OCI-LY1 (cell line): Measurements from ENCODE around the gene HMCES.

ENCODE experiments used
- H2AFZ ChIP-seq: fragments of 200-600 bp; sonication (generic), shearing (Covaris generic); 2 replicates; pipeline ENCODE4 v1.6.0; 2014; ENCODE audit warnings: antibody characterized with exemption, mild to moderate bottlenecking, low read length
- H3F3A ChIP-seq: fragments of 200-600 bp; sonication (generic), shearing (Covaris generic); 2 replicates; pipeline ENCODE4 v1.6.0; 2014; ENCODE audit warnings: mild to moderate bottlenecking, antibody characterized with exemption, low read length, moderate library complexity; ENCODE audit not compliant: insufficient read depth
- H3K27ac ChIP-seq: fragments of 200-600 bp; sonication (generic); 2 replicates; pipeline ENCODE4 v1.5.1; 2014; ENCODE audit warnings: low read length, mixed run types, mild to moderate bottlenecking, low read depth; ENCODE audit not compliant: poor library complexity, severe bottlenecking
- H3K27me3 ChIP-seq: fragments of 200-600 bp; sonication (generic); 2 replicates; pipeline ENCODE4 v1.6.0; 2014; ENCODE audit warnings: antibody characterized with exemption, mild to moderate bottlenecking, low read length, moderate library complexity; ENCODE audit not compliant: insufficient read depth
- H3K36me3 ChIP-seq: fragments of 200-600 bp; sonication (generic); 2 replicates; pipeline ENCODE4 v1.6.1; 2014; ENCODE audit warnings: mild to moderate bottlenecking, antibody characterized with exemption, low read length, moderate library complexity, mixed read lengths; ENCODE audit not compliant: insufficient read depth
- H3K4me1 ChIP-seq: fragments of 200-600 bp; sonication (generic); 2 replicates; pipeline ENCODE4 v1.5.1; 2014; ENCODE audit warnings: mild to moderate bottlenecking, low read length, moderate library complexity; ENCODE audit not compliant: insufficient read depth, severe bottlenecking
- H3K4me2 ChIP-seq: fragments of 200-600 bp; sonication (generic), shearing (Covaris generic); 2 replicates; pipeline ENCODE4 v1.6.1; 2014; ENCODE audit warnings: low read length
- H3K4me3 ChIP-seq: fragments of 200-600 bp; sonication (generic); 2 replicates; pipeline ENCODE4 v1.5.1; 2014; ENCODE audit warnings: low read length, low read depth, mild to moderate bottlenecking, mixed read lengths; ENCODE audit not compliant: poor library complexity, severe bottlenecking
- H3K79me2 ChIP-seq: fragments of 200-600 bp; shearing (Covaris generic); 2 replicates; pipeline ENCODE4 v1.6.1; 2016; ENCODE audit warnings: mixed run types, low read length, mixed read lengths; ENCODE audit not compliant: insufficient read depth
- H3K9ac ChIP-seq: fragments of 200-600 bp; sonication (generic), shearing (Covaris generic); 2 replicates; pipeline ENCODE4 v1.6.1; 2014; ENCODE audit warnings: mild to moderate bottlenecking, low read length, mixed read lengths
- H3K9me2 ChIP-seq: fragments of 200-600 bp; sonication (generic), shearing (Covaris generic); 2 replicates; pipeline ENCODE4 v1.6.1; 2014; ENCODE audit warnings: low read depth, mild to moderate bottlenecking, low read length, mixed read lengths
- H3K9me3 ChIP-seq: fragments of 200-600 bp; shearing (Covaris generic); 2 replicates; pipeline ENCODE4 v1.6.1; 2014; ENCODE audit warnings: low read length, mixed read lengths
- H4K20me1 ChIP-seq: fragments of 200-600 bp; sonication (generic), shearing (Covaris generic); 2 replicates; pipeline ENCODE4 v1.6.0; 2016; ENCODE audit warnings: mild to moderate bottlenecking, low read length; ENCODE audit not compliant: insufficient read depth
- EZH2 ChIP-seq: fragments of 200-600 bp; sonication (generic), shearing (Covaris generic); IDR thresholded peaks from 2 replicates; pipeline ENCODE4 v1.8.0; 2017; ENCODE audit warnings: borderline replicate concordance, mixed run types, mild to moderate bottlenecking, antibody characterized with exemption, low read length, moderate library complexity, mixed read lengths
- TF ChIP-seq, protein P1 (sequence below): fragments of 200-600 bp; sonication (generic), shearing (Covaris generic); IDR thresholded peaks from 2 replicates; pipeline ENCODE4 v1.5.1; 2017; ENCODE audit warnings: mild to moderate bottlenecking, antibody characterized with exemption, low read length, moderate library complexity, mixed read lengths

Gene HMCES

DNA sequence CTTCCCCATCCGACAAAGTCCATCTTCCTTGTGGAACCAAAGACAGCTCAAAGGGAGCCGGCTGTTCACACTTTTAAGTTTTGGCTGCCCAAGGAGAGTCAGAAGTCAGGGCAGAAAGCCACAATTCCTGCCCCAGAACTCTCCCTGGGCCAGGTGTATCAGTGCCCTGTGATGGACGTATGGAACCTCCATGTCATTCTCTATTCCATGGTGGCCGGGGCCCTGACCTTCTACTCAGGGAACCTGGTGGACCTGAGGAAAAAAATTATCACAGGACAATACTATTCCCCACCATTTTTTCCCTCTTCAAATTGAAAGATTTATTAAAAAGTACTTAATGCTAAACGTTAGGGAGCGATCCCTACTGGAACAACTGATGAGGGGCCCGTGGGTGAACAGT, 66.6 kb downstream of the HMCES start:
- Histone ChIP-seq H3K4me2 (no peak overlapping the region), H2AFZ (no peak overlapping the region)

DNA sequence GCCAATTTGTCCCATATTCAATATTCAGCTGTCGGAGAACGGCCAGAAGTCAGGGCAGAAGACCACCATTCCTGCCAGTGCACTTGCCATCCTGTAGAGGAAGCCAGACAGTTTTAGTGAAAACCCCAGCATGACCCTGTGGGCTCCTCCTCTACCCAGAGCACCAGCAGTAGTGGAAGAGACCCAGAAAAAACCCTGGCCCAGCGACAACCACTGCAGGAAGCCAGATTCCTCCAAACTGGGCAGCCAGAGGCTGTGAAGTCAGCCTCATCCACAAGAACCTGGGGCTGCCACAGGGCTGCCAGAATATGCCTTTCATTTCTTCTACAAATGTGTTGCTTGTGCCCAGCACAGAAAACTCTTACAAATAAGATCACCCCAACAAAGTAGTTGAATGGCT, 67.3 kb downstream of the HMCES start:
- Histone ChIP-seq H3K27ac (no peak overlapping the region), H2AFZ (no peak overlapping the region), H3K9ac (no peak overlapping the region), H4K20me1 (no peaks in the 10 kb centered on the region), H3K4me1 (peaks cover 9% of the 10 kb centered on the region), H3K4me2 (no peak overlapping the region), H3K9me3 (no peaks in the 10 kb centered on the region), H3K27me3 (peaks cover 8% of the 10 kb centered on the region; the same call in 1 of the 2 replicates), H3K4me3 (no peak overlapping the region), H3K36me3 (no peaks in the 10 kb centered on the region), H3K79me2 (no peaks in the 10 kb centered on the region), H3F3A (no peaks in the 10 kb centered on the region), H3K9me2 (no peaks in the 10 kb centered on the region)
- TF ChIP-seq, protein P1, sequence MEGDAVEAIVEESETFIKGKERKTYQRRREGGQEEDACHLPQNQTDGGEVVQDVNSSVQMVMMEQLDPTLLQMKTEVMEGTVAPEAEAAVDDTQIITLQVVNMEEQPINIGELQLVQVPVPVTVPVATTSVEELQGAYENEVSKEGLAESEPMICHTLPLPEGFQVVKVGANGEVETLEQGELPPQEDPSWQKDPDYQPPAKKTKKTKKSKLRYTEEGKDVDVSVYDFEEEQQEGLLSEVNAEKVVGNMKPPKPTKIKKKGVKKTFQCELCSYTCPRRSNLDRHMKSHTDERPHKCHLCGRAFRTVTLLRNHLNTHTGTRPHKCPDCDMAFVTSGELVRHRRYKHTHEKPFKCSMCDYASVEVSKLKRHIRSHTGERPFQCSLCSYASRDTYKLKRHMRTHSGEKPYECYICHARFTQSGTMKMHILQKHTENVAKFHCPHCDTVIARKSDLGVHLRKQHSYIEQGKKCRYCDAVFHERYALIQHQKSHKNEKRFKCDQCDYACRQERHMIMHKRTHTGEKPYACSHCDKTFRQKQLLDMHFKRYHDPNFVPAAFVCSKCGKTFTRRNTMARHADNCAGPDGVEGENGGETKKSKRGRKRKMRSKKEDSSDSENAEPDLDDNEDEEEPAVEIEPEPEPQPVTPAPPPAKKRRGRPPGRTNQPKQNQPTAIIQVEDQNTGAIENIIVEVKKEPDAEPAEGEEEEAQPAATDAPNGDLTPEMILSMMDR, result no peak
- no peak for TF ChIP-seq EZH2

More for the DNA sequence above, 66.6 kb downstream of the HMCES start:
- H4K20me1 ChIP-seq, result no peaks in the 10 kb centered on the region
- no peaks in the 10 kb centered on the region for H3K79me2 ChIP-seq
- H3K9me2 ChIP-seq, result no peaks in the 10 kb centered on the region
- no peaks in the 10 kb centered on the region for H3K36me3 ChIP-seq
- peaks cover 10% of the 10 kb centered on the region; the same call in 1 of the 2 replicates for H3K27me3 ChIP-seq
- H3K4me3 ChIP-seq, result no peak overlapping the region
- TF ChIP-seq, protein P1, result no peak
- TF ChIP-seq EZH2, result no peak
- H3K9me3 ChIP-seq, result no peaks in the 10 kb centered on the region
- no peaks in the 10 kb centered on the region for H3F3A ChIP-seq
- H3K4me1 ChIP-seq, result peaks cover 9% of the 10 kb centered on the region
- H3K27ac ChIP-seq, result no peak overlapping the region
- no peak overlapping the region for H3K9ac ChIP-seq

DNA sequence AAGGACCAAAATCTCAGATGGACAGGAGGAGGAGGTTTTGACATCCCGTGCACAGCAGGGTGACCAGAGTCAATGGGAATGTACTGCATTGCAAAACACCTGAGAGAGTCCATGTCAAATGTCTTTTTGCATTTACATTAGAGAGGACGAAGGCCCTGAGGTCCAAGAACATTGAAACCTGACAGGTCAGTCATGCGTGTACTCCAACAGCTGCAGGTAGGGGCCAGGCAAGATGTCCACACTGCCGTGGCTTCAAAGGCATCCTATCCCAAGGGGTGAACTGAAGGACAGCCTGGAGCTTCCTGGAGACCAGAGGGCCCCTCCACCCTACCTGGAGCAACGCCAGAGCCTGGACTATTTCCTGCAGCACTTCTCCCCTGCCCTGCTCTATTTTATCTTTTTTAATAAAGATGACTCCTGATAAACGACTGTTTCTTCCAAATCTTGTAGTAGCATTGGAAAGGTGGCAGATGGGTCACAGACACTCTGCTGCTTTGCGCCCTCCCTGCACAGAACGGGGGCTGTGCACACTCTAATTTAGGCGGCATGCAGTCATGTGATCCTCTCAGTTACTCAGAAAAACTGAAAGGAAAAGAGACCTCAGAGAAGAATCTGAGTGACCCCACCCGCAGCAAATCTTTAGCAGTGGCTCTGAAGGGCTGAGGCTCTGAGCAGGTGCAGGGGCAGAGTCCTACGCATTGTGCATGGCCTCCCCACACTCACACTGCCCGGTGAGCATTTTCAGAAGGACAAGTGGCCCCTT, 68.2 kb downstream of the HMCES start:
- Histone ChIP-seq H3K9me3 (no peaks in the 10 kb centered on the region), H4K20me1 (no peaks in the 10 kb centered on the region), H2AFZ (no peak overlapping the region), H3K4me3 (no peak overlapping the region), H3K79me2 (no peaks in the 10 kb centered on the region), H3K4me1 (peaks cover 9% of the 10 kb centered on the region), H3K27me3 (peaks cover 7% of the 10 kb centered on the region; the same call in 1 of the 2 replicates), H3K36me3 (no peaks in the 10 kb centered on the region), H3K4me2 (no peak overlapping the region), H3K9ac (no peak overlapping the region), H3F3A (no peaks in the 10 kb centered on the region), H3K27ac (no peak overlapping the region), H3K9me2 (no peaks in the 10 kb centered on the region)
- TF ChIP-seq, protein P1, result no peak
- no peak for TF ChIP-seq EZH2
